ENCODE data around the gene TMEM205.
"Not testable (repeated sequence)": the region's sequence is repeated elsewhere in the genome, so short reads cannot be mapped to it uniquely, and the experiment has no call there.

The TMEM205 gene

DNA sequence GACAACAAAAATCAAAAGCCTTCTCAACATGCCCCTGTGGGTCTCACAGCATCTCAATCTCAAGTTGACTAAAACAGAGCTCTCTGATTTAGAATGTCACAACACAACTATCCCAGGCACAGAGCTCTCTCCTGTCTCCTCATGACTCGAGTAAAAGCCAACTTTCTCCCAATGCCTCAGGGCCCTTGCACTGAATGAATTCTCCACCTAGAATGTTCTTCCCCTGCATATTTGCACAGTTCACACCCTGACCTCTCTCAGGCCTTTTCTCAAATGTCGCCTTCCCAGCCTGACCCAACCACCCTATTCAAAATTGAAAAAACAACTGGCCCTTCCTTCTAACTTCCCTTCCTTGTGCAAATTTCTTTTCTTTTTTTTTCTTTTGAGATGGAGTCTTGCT, 24.7 kb upstream of the TMEM205 start:
- DNase-seq = no peak

- DNase-seq = no peak
Measured at GRCh38 chr19:11367528-11367927, 21.5 kb upstream of the TMEM205 start.

GRCh38 chr19:11365557-11366117, 19.6 kb upstream of the TMEM205 start:
- DNase-seq = no peak

DNA sequence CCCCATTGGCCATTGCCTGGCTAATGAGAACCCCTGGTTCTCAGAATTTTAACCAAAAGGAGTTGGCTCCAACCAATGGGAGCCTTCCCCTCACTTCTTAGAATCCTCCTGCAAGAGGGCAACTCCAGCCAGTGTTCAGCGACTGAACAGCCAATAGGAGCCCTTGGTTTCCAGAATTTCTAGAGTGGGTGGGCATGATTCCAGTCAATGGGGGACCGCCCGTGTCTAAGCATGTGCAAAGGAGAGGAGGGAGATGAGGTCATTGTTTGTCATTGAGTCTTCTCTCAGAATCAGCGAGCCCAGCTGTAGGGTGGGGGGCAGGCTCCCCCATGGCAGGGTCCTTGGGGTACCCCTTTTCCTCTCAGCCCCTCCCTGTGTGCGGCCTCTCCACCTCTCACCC, 18.9 kb upstream of the TMEM205 start:
- DNase-seq = no peak

DNA sequence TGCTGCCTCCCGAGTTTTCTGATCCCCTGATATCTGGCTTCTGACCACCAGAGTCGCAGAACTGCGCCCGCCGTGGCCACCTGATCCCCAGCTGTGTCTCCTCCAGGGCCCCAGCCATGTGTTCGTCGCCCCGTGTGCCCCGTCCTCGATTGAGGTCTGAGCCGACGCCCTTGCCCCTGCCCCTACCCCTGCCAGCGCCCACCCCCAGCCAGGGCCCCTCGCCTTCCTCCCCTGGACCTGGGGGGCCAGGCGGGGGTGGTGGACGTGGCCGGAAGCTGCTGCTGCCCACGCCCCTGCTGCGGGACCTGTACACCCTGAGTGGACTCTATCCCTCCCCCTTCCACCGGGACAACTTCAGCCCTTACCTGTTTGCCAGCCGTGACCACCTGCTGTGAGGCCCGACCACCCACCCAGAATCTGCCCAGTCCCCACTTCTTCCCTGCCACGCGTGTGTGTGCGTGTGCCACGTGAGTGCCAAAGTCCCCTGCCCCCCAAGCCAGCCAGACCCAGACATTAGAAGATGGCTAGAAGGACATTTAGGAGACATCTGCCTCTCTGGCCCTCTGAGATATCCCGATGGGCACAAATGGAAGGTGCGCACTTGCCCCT, 18.3 kb upstream of the TMEM205 start:
- no peak for DNase-seq

- DNase-seq = no peak
Measured at GRCh38 chr19:11363881-11364280, 17.8 kb upstream of the TMEM205 start.

DNA sequence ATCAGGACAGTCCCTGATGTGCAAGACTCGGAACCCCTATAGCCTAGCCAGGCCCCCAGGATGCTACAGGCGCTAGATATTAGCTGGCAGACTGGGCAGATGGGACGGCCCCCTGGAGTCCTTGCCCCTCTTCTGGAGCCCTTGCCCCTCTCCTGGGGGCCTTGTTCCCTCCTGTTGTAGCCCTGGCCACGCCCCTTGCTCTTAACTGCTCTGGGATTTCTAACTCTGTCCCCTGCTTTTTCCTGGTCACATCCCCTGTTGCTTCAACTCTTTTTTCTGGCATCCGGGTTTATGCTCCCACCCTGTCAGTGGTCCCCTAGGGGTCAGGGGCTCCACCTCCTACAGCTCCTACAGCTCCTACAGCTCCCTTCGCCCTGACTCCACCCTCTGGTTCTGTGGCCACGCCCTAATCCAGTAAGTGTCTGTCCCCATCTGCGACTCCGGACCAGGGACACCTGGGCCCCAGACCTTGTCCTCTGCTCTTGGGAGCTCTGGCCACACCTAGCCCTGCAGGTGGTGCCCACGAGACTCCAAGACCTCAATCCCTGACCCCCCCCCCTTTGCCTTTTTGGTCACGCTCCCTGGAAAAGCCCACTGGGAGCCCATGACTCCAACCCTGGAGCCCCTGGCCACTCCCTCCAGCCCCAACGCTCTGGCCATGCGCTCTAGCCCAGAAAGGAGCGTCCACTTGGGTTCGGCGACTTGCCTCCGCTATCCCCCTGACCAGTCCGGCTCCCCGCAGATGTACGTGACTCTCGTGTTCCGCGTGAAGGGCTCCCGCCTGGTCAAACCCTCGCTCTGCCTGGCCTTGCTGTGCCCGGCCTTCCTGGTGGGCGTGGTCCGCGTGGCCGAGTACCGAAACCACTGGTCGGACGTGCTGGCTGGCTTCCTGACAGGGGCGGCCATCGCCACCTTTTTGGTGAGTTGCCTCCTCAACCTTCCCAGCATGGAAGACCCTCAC, 16.0 kb upstream of the TMEM205 start:
- DNase-seq = no peak

DNA sequence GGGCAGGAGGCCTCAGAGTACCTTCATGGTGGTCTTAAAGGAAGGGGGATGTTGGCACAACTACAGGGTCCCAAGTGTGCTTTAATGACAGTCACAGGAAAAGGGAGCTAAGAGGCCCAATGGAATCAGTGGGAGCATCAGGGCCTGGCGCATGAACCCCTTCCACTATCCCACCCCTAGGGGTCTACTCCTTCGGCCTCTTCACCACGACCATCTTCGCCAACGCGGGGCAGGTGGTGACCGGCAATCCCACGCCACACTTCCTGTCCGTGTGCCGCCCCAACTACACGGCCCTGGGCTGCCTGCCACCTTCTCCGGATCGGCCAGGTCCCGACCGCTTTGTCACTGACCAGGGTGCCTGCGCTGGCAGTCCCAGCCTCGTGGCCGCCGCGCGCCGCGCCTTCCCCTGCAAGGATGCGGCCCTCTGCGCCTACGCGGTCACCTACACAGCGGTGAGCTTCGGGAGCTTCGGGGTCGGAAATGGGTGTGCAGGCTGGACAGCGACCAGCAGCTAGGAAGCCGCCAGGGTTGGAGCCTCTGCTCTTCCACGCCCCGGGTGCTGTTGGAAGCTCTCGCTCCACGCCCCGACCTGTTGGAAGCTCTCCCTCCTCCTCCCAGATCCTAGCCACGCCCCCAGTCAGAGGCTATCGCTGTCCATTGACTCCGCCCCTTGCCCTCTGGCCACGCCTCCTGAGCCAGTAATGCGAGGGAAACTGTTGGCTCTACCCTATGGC, 15.1 kb upstream of the TMEM205 start:
- no peak for DNase-seq

DNA sequence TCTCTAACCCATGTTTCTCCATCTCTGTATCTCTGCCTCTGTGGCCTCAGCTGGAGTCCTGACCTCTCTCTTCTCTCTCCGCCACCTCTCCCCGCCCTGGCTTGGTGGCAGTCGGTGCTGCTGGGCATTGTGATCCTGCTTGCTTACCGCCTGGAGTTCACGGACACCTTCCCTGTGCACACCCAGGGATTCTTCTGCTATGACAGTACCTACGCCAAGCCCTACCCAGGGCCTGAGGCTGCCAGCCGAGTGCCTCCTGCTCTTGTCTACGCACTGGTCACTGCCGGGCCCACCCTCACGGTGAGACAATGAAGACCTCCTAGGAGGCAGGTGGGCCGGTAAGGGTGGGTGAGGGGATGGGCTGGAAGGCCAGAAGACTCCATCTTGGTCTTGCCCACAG, 13.4 kb upstream of the TMEM205 start:
- DNase-seq = no peak

DNA sequence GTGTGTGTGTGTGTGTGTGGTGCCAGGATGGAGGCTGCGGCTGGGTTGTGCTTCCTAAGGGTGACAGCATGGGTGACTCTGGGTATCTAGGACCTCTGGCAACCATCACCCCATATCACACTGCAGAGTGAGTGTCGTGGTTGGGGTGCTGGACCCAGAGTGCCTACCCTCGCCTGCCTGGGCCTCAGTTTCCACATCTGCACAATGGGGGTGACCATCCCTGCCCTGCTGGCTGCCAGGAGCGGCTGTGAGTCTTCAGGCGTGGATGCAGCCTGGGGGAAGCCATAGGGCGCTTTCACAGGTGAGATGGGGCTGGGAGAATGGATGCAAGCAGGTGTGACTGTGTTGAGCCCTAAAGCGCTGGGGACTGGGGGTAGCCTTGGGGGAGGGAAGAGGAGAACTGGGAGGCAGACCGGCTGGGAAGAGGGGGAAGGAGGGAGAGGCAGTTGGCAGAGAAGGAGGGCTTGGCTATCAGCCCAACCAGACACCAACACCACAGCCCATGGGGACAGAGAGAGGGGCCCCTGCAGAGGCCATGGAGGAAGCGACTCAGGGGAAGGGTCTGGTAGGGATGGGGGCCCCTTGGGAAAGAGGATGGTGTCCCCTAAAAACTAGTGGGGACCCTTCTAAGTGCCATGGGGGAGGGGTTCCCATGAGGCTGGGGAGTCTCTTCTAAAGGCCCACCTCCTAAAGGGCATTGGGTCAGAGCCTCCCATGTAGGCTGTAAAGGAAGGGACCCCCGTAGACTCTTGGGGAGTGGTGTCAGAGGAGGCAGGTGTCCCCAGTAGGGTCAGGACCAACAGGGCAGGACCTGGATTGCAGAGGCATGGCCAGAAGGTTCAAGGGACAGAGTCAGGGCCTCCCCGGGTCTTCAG, 10.8 kb upstream of the TMEM205 start:
- no peak for DNase-seq

GRCh38 chr19:11356074-11356397, 10.0 kb upstream of the TMEM205 start:
- DNase-seq = no peak

GRCh38 chr19:11355160-11356073, 9.3 kb upstream of the TMEM205 start, which contains the start of gene PLPPR2:
PLPPR2 (plus strand) TSS chr19:11355432; CDS start chr19:11357674, 2,242 bp downstream.
- peak; percentile 75 for DNase-seq

DNA sequence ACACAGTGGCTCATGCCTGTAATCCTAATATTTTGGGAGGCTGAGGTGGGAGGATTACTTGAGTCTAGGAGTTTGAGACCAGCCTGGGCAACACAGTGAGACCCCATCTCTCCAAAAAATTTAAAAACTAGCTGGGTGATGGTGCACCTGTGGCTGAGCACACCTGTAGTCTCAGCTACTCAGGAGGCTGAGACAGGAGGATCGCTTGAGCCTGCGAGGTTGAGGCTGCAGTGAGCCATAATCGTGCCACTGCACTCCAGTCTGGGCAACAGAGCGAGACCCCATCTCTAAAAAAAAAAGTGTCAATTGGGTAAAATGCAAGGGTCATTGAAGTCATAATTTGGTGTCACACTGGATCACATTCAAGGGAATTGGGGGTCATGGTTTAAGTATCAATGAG, 8.0 kb upstream of the TMEM205 start:
- DNase-seq = not testable (repeated sequence)

GRCh38 chr19:11349171-11349570, 3.1 kb upstream of the TMEM205 start:
- DNase-seq = no peak

DNA sequence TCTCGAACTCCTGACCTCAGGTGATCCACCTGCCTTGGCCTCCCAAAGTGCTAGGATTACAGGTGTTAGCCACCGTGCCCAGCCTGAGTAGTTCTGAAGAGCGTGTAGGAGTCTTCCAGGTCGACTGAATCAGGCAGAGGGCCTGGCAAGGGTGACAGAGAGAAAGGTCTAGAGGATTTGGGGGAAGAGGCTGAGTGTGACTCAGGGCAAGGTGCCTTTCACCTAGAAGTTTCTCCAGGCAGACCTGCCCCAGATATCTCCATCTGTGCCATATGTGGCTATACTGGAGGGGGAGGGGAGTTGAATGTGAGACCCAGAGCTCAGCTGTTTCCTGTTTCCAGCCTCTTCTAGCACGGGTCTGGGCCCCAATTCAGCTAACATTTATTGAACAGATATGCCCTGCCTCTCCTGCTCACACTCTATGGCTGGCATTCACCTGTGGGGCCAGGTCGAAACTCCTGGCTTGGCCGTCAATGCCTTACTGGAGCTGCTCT, 1.5 kb upstream of the TMEM205 start:
- no peak for DNase-seq

DNA sequence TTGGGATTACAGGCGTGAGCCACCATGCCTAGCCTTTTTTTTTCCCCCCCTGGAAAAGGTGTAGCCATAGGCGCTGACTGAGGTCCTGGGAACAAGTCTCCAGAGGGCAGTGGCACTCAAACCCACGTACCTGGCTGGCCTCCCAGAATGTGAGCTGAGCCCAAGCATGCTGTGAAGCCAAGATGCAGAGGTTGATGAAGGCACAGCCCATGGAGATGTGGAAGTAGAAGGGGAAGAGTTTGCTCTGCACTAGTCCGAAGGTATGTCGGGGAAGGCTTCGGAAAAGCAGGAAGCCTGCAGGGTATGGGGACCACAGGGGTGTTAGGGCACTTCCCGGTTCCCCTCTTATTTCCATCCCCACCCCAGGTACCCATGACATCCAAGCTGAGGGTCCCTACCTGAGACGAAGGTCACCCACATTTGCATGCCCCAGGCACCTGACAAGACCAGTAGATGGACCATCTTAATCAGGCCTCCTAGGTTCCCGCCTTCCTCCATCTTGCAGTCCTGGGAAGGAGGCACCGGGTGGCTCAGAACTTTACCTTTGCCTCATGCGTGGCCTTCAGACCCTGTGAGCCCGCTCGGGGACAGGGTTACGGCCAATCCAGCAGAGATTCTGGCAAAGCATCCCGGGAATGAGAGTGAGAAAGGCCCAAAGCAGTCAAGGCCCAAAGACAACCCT, 805 bp downstream of the TMEM205 start:
- no peak for DNase-seq

- no peak for DNase-seq
Measured at GRCh38 chr19:11342429-11342828, 3.6 kb downstream of the TMEM205 start.

DNA sequence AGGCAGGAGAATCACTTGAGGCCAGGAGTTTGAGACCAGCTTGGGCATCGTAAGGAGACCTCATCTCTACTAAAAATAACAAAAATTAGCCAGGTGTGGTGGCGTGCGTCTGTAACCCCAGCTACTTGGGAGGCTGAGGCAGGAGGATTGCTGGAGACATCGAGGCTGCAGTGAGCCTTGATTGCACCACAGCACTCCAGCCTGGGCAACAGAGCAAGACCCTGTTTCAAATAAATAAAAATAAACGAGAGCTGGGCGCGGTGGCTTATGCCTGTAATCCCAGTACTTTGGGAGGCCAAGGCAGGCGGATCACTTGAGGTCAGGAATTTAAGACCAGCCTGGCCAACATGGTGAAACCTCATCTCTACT, 6.0 kb downstream of the TMEM205 start:
- DNase-seq = not testable (repeated sequence)

DNA sequence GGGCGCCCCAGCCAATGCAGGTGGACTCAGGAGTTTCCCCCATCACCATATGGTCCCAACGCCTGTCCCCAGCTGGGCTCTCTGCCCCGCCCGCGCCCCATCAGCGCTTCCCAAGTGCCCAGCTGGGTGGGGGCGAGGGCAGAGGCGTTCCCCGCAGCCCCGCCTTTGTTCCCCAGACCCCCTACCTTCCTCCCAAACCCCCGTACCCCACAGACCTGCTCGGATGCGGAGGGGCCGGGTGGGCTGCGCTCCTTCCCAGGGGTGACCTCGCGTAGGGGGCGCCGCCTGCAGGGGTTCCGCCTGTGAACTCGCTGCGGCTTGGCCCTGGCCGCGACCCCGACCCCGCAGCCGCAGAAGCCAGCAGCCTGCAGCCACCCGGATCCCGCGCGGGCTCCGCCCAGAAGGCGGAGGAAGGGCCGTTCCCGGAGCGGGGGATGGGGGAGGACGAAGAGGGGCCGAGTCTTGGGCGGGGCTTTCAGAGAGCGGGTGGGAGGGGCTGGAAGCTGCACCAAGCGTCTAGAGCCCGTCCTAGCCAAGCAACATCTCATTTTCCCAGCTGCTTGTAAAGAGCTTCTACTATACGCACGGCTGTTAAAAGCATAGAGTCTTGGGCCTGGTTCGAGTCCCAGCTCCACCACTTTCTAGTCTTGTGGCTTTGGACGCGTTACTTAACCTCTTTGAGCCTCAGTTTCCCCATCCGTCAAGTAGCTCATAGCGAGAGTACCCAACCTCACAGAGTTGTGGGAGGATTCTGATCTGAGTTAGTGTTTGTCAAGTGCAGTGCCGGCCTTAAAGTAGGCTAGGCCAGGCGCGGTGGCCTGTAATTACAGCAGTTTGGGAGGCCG, 6.6 kb downstream of the TMEM205 start, which contains the start of gene RAB3D:
TSS of gene RAB3D (minus strand) at position 404 of the 845 bp plus-strand sequence. CDS start 2,258 bp downstream, outside the sequence.
- peak; percentile 62 for DNase-seq

Data from effector CD8-positive, alpha-beta T cell (primary cell).